ENCODE measurements around the gene PMFBP1. TPM values are rescaled to one million over a fixed set of nuclear protein-coding genes. Genes with fewer than 3 reads are reported as not detected.

Gene PMFBP1
- total RNA-seq, 1 experiment from 2014 or later: 2.7 TPM

DNA sequence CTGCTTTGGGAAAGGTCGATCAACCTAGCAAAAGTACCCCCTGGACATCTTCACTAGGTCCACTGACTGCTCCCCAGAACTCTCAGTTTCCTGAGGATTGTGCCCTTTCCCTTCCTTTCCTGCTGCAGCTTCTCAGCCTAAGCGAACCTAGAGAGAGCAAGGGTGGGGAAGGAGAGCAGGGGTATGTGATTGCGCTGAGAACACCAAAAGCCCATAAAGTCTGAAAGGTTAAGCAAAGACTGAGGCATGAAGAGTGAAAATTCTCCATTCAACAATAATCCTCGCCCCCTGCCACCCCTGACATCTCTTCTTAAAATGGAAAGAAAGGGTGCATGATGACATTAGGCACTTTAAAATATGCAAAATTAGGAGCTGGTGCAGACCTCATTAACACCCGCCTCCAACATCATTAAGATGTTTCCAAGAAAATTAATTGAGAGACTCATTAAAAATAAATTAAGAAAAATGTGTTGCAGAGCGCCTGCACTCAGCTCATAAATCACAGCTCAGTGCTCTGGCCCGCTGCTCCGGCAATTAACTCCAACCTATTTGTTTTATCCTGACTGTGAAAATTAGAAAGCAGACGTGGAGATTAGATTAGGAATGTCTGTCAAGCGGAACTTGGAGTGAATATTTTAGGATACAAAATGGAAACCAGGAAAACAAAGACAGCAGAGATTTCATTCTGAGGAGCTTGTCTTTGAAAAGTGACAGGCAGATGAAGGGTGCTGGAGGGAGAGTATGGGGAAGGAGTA is 49.1 kb upstream of the PMFBP1 start:
- no CpG with 5 or more reads among the region's 10 CpGs for WGBS (ENCODE audit: extremely low coverage, insufficient read length, low lambda C conversion rate)
- Histone ChIP-seq H3K18ac (ENCODE audit: insufficient read length, low read depth, low read length) (no peak overlapping the region), H4K91ac (ENCODE audit: insufficient read length, low read depth, low read length) (no peak overlapping the region), H4K8ac (replicated peaks; ENCODE audit: insufficient read length, low read depth, low read length) (no peak overlapping the region), H3K23ac (ENCODE audit: insufficient read length, low read depth, low read length) (no peak overlapping the region), H3K27ac (ENCODE audit: insufficient read length, low read depth, low read length) (no peak overlapping the region), H2BK5ac (ENCODE audit: insufficient read length, low read length) (no peak overlapping the region), H3K56ac (ENCODE audit: insufficient read length, low read depth, low read length) (no peak overlapping the region), H2AFZ (ENCODE audit: low read length) (no peak overlapping the region), H2BK15ac (ENCODE audit: low read depth, low read length) (no peak overlapping the region), H3K4me1 (ENCODE audit: insufficient read depth, low read length) (no peaks in the 10 kb centered on the region), H3K27me3 (ENCODE audit: insufficient read depth, low read length) (no peaks in the 10 kb centered on the region), H3K79me1 (ENCODE audit: insufficient read depth, low read depth, low read length, poor library complexity, severe bottlenecking) (no peaks in the 10 kb centered on the region), H2BK120ac (ENCODE audit: low read depth, low read length, poor library complexity, severe bottlenecking) (no peak overlapping the region), H3K9me3 (ENCODE audit: control insufficient read depth, low read depth, low read length) (no peaks in the 10 kb centered on the region), H3K14ac (ENCODE audit: insufficient read depth, low read length) (no peak overlapping the region), H3T11ph (ENCODE audit: low read length) (no peak overlapping the region), H2AK5ac (ENCODE audit: insufficient read length, low read length) (no peak overlapping the region), H3K79me2 (ENCODE audit: insufficient read depth, low read length) (no peaks in the 10 kb centered on the region), H3K23me2 (ENCODE audit: insufficient read length, low read depth, low read length, poor library complexity, severe bottlenecking) (no peaks in the 10 kb centered on the region), H3K9ac (ENCODE audit: extremely low read depth, insufficient read length, low read length) (no peak overlapping the region), H3K4me2 (ENCODE audit: insufficient read depth, insufficient read length, low read length) (no peak overlapping the region), H4K5ac (ENCODE audit: insufficient read length, low read depth, low read length) (no peak overlapping the region), H3K4ac (ENCODE audit: low read depth, low read length) (no peak overlapping the region), H4K20me1 (ENCODE audit: control insufficient read depth, insufficient read depth, insufficient read length) (no peaks in the 10 kb centered on the region), H2BK12ac (ENCODE audit: insufficient read length, low read depth, low read length) (no peak overlapping the region), H2BK20ac (ENCODE audit: low read depth, low read length, poor library complexity, severe bottlenecking) (no peak overlapping the region)
- H3K36me3 Mint-ChIP-seq (ENCODE audit: insufficient read depth in 1 of 3, low read depth in 3 of 3): no peaks in the 10 kb centered on the region
- peaks cover 4 to 8% of the 10 kb centered on the region in 2 experiments; a peak in 3 of 4 replicates for H3K4me1 Mint-ChIP-seq
- no peak for DNase-seq
- no peaks in the 10 kb centered on the region for H3K9me3 Mint-ChIP-seq
- no peaks in the 10 kb centered on the region for H3K27me3 Mint-ChIP-seq (ENCODE audit: low read depth)
- TF ChIP-seq, protein P1, sequence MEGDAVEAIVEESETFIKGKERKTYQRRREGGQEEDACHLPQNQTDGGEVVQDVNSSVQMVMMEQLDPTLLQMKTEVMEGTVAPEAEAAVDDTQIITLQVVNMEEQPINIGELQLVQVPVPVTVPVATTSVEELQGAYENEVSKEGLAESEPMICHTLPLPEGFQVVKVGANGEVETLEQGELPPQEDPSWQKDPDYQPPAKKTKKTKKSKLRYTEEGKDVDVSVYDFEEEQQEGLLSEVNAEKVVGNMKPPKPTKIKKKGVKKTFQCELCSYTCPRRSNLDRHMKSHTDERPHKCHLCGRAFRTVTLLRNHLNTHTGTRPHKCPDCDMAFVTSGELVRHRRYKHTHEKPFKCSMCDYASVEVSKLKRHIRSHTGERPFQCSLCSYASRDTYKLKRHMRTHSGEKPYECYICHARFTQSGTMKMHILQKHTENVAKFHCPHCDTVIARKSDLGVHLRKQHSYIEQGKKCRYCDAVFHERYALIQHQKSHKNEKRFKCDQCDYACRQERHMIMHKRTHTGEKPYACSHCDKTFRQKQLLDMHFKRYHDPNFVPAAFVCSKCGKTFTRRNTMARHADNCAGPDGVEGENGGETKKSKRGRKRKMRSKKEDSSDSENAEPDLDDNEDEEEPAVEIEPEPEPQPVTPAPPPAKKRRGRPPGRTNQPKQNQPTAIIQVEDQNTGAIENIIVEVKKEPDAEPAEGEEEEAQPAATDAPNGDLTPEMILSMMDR (conservative IDR thresholded peaks at IDR 0.05): no peak
- no peak overlapping the region for H3K4me3 Mint-ChIP-seq
- peak overlapping the region in 1 of 3 experiments; percentile 83; a peak in 1 of 7 replicates for H3K27ac Mint-ChIP-seq
